Measurements from ENCODE around the gene SLC26A2.
"Not testable (repeated sequence)": the region's sequence is repeated elsewhere in the genome, so short reads cannot be mapped to it uniquely, and the experiment has no call there.

Gene SLC26A2

GRCh38 chr5:149937610-149938009, 22.9 kb upstream of the SLC26A2 start:
- no peak for DNase-seq

DNA sequence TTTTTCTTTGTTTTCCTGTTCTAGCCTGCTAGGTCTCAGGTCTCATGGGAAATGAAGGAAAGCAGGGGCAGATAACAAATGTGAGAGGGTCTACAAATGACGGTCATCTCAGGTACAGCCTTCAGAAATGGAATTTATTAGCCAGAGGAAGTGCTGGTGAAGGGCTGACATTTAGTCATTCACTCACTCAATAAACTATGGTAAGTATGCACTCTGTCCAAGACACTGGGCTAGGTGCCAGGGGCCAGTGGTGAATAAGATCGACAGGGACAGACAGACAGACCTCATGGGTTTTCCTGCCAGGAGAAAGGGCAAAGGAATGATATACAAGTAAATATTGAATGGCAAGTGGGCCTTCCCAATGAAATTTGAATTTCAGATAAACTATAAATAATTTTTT, 22.3 kb upstream of the SLC26A2 start:
- no peak for DNase-seq

GRCh38 chr5:149938791-149939358, 21.7 kb upstream of the SLC26A2 start:
- no peak for DNase-seq

GRCh38 chr5:149939546-149939945, 21.0 kb upstream of the SLC26A2 start:
- DNase-seq, result no peak

DNA sequence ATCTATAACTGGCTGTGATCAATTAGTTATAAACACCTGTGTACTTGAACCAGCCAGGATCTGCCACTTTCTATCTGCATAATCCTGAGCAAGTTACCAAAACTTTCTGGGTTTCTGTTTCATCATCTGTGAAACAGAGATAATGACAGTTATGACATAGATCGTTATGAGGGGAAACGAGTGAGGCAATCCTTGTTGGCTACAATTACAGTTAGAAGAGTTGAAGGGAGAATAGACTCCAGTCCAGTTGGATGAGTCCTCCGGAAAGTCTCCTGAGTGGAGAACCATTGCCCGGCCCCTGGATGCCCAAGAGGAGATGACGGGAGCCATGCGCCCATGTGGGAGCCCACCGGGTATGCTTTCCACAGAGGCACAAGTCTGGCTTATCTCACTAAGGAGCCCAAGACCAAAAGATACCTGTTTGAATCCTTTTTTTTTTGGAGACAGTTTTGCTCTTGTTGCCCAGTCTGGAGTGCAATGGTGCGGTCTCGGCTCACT, 20.4 kb upstream of the SLC26A2 start:
- DNase-seq, result no peak

DNA sequence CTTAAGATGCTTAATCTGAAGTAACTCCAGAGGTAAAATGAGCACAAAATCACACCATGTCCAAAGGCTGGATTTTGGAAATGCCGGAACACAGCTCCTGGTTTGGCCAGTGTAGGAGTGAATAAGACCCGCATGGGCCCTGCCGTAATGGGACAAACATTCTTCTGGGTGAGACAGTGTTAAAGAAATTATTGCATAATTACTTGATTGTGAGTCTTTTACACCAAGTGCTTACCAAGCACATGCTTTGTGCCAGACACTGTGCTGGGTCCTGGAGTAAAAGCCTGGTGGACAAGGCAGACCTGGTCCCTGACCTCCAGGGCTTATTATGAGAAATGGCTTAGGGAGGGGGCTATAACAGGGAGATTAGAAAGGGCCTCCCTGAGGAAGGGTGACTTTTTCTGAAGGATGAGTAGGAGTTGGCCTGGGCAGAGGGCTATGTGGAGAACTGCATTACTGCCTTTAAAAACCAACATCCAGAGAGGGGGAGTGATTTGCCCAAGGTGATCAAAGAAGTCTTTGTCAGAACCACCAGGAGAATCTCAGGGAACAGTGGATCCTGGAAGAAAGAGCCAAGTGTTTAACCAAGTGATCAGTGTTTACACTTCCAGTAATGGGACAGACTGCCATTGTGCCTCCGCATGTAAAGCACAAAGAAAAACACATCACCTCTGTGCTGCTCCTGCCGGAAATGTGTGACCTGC, 19.5 kb upstream of the SLC26A2 start:
- no peak for DNase-seq

DNA sequence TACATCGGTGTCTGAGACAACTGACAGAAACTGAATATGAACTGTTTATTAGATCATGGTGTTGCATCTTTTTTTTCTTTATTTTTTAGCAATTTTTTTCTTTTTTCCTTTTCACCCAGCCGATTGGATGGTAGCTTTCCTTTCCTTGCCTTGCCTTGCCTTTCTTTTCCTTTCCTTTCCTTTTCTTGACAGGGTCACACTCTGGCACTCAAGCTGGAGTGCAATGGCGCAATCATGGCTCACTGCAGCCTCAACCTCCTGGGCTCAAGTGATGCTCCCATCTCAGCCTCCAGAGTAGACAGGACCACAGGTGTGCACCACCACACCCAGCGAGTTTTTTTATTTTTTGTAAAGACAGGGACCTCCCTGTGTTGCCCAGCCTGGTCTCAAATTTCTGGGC, 18.8 kb upstream of the SLC26A2 start:
- DNase-seq, result no peak

GRCh38 chr5:149942199-149942598, 18.4 kb upstream of the SLC26A2 start:
- DNase-seq, result no peak

DNA sequence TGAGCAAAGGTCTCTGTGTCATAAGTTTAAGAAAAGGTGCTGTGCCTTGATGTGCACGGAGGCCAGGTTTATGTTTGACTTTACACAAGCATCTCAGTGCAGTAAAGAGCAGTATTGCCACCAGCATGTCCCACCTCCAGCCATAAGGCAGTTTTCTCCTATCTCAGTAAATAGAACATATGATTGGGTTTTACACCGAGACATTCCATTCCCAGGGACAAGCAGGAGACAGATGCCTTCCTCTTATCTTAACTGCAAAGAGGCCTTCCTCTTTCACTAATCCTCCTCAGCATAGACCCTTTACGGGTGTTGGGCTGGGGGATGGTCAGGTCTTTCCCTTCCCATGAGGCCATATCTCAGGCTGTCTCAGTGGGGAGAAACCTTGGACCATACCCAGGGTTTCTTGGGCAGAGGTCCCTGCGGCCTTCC, 17.8 kb upstream of the SLC26A2 start:
- not testable (repeated sequence) for DNase-seq

DNA sequence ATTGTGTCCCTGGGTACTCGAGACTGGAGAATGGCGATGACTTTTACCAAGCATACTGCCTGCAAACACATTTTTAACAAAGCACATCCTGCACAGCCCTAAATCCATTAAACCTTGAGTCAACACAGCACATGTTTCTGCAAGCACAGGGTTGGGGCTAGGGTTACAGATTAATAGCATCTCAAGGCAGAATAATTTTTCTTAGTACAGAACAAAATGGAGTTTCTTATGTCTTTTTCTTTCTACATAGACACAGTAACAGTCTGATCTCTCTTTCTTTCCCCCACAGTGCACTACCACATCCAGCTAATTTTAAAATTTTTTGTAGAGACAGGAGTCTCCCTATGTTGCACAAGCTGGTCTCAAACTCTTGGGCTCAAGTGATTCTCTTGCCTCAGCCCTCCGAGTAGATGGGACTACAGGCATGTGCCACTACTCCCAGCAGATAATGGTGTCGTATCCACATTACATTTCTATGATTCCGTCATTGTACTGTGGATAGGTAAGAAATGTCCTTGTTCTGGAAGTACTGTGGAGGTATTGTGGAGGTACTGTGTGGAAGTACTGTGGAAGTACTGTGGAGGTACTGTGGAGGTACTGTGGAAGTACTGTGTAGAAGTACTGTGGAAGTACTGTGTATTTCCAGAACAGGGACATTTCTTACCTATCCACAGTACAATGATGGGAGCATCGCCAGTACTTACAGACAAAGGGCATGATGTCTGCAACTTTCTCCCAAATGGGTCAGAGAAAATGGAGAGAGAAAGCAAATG, 17.2 kb upstream of the SLC26A2 start:
- DNase-seq, result not testable (repeated sequence)

GRCh38 chr5:149944666-149945065, 15.9 kb upstream of the SLC26A2 start, which contains the start of gene PDE6A:
PDE6A (minus strand) TSS chr5:149944793; CDS start chr5:149944673, 120 bp downstream.
- DNase-seq, result no peak

DNA sequence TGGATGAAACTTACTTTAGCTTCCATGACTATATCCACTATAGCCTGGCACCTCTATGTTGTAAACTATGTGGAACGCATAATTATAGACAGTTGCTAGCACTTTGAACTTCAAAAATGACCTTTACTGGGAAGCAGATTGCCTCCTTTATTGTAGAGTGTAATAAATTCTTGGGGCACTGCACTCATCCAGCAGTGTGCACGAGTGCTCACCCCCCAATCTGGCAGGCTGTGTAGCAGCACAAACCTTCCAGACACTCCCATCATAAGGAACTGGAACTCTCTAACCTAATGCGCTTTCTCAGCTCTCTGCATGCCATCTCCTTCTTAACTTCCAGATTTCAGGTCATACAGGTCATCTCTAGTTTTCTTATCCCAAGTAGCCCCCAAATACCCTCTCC, 14.4 kb upstream of the SLC26A2 start:
- no peak for DNase-seq

GRCh38 chr5:149948993-149949392, 11.6 kb upstream of the SLC26A2 start:
- no peak for DNase-seq

- DNase-seq, result no peak
Measured at GRCh38 chr5:149951138-149951749, 9.3 kb upstream of the SLC26A2 start.

DNA sequence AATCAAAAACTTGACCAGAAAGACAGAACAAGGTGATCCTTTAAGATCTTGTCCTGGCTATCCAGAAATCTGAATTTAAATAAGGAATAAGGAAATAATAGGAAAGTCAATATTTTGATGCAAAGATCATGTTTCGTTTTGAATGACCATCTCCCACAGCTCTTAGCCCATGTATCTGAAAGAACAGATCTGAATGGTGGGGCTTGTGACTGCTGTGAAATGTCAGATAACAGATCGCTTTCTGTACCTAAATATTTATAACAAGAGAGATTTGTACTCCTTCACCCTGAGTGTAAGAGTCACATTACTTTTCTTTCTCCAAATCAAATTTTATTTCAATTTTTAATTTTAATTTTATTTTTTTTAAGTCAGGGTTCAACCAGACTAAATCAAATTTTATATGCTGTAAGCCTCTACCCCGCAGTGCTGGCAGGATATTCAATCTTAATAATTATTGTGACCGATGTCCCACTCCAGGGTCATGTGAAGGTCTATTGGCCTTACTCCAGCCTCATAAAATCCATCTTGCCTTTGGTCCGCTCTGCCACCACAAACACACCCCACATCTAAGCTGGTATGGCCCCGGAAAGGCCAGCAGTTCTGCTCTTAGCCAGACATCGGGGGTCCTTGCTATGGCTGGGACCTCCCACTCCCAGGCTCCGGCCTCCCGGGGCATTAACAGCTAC, 7.0 kb upstream of the SLC26A2 start:
- DNase-seq, result no peak

DNA sequence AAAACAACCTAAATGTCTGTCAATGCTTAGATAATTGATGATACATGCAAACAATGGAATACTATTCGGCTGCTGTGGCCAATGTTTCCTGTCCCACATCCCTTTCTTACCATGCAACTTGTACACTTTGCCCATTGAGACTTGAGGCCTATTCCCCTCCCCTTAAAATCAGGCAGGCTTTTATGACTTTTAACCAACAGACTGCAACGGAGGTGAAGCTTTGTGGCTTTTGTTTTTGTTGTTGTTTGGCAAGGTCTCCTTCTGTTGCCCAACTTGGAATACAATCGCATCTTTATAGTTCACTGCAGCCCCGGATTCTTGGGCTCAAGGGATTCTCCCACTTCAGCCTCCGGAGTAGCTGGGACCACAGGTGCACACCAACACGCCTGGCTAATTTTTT, 5.8 kb upstream of the SLC26A2 start:
- DNase-seq, result no peak

DNA sequence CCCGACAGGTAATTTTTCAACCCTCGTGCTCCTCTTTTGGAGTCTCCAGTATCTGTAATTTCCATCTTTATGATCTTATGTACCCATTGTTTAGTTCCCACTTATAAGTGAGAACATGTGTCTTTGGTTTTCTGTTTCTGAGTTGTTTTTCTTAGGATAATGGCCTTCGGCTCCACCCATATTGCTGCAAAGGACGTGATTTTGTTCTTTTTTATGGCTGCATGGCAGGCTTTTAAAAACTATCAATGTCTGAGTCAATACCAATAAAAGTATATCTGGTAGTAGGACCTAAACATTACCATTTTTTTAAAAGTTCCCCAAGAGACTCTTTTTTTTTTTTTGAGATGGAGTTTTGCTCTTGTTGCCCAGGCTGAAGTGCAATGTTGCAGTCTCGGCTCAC, 3.9 kb upstream of the SLC26A2 start:
- no peak for DNase-seq

DNA sequence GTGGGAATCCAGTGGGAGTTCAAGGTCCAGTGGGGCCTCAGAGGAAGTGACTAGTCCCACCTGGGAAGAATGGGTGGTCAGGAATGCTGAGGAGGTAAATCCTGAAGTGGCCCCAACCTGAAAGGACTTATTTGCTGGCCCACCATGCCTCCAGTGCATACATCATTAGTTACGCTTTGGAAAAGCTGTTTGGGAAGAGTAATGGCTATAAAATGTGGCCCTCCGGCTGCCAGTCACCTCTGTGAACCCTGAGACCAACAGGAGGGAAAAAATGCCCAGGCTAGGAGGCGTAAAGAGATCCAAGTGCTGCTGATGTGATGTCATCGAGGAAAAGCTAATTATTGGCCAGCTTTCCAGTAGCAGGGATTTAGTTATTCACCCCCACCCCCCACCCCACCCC, 2.7 kb upstream of the SLC26A2 start:
- DNase-seq, result no peak

DNA sequence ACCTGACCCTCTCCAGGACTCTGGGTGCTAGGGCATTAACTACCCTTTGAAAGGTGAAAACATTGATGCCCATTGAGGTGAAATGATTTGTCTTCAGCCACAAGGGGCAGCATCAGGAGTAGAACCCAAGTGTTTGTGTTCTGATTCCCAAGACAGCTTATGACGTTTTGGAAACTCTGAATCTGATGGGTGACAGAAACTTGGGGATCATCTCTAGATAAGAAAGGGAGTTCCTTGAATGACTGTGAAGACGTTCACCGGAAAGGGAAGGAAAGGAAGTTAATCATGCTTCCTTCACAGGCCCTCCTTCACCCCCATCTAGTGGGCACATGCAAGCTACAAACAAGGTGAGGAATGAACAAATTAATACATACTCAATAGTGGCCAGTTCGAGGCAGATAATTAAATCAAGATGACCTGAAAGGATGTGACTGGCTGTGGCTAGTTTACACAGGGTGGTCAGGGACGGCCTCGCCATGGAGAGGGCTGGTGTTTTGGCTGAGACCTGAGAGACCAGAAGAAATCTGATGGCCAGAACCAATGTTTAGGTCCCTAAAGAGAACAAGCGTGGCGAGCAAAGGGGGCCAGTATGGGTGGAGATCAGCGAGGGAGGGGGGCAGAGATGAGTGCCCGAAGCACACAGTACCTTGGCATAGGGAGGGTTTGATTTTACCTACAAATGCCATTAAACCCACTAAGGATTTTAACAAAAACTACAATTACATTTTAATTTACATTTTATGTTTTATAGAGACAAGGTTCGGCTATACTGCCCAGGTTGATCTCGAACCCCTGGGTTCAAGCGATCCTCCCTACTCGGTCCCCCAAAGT, 937 bp upstream of the SLC26A2 start:
- DNase-seq, result peak; percentile 24

- no peak for DNase-seq
Measured at GRCh38 chr5:149961186-149961685, 678 bp downstream of the SLC26A2 start.

DNA sequence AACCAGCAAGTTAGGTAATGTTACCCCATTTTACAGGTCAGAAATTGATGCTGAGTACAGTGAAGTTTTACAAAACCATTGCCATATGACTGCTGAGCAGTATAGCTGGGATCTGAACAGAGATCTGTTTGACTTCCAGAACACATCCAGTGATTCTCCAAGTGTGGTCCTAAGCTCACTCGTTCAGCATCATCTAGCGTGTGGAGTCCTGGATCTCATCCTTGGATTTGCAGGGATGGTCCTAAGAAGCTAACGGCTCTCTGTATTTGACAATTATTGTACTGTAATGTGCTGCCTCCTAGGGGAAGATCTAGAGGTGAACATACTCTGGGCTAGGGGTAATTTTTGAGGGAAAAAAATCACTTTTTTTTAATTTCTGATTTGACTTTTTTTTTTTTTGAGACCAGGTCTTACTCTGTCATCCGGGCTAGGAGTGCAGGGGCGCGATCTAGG, 1.4 kb downstream of the SLC26A2 start:
- no peak for DNase-seq
